Stimulated activated CD4-positive, alpha-beta T cell treated with anti-CD3 and anti-CD28 coated beads, Interleukin-15, amount 100 ng/mL, for 1 hour (primary cell): Measurements from ENCODE around the gene SPNS1.
A peak's percentile ranks its signal among the peaks of the same experiment; 100 is the strongest.
"Not testable (repeated sequence)": the region's sequence is repeated elsewhere in the genome, so short reads cannot be mapped to it uniquely, and the experiment has no call there.

Experiments used
- DNase-seq, 2 donors: peaks; one replicate each; pipeline ENCODE4 v3.0.0-alpha.2; 2020; ENCODE audit warnings: low read depth in 1 of 2, low spot score in 1 of 2

Gene SPNS1

GRCh38 chr16:28951410-28951943 lies 23.1 kb upstream of the SPNS1 start:
- no peak for DNase-seq

GRCh38 chr16:28958216-28958615 lies 16.4 kb upstream of the SPNS1 start:
- no peak for DNase-seq

- no peak for DNase-seq
Observed at GRCh38 chr16:28958836-28959235, 15.7 kb upstream of the SPNS1 start.

- DNase-seq = no peak
Observed at GRCh38 chr16:28964072-28964471, 10.5 kb upstream of the SPNS1 start.

GRCh38 chr16:28964496-28964895 lies 10.1 kb upstream of the SPNS1 start:
- DNase-seq = no peak

GRCh38 chr16:28967156-28967555 lies 7.4 kb upstream of the SPNS1 start:
- DNase-seq = no peak

GRCh38 chr16:28969696-28970095 lies 4.9 kb upstream of the SPNS1 start:
- DNase-seq = not testable (repeated sequence)

GRCh38 chr16:28974007-28974436 lies 556 bp upstream of the SPNS1 start:
- no peak for DNase-seq

GRCh38 chr16:28975158-28975599 lies 601 bp downstream of the SPNS1 start:
- DNase-seq = no peak

GRCh38 chr16:28977703-28978662 lies 3.4 kb downstream of the SPNS1 start:
- no peak for DNase-seq

- not testable (repeated sequence) for DNase-seq
Observed at GRCh38 chr16:28980330-28980729, 5.8 kb downstream of the SPNS1 start.

- DNase-seq = no peak
Observed at GRCh38 chr16:28980929-28981328, 6.4 kb downstream of the SPNS1 start.

- no peak for DNase-seq
Observed at GRCh38 chr16:28981517-28981916, 6.9 kb downstream of the SPNS1 start.

- no peak for DNase-seq
Observed at GRCh38 chr16:28982418-28982817, 7.8 kb downstream of the SPNS1 start.

- no peak for DNase-seq
Observed at GRCh38 chr16:28982949-28983348, 8.4 kb downstream of the SPNS1 start.

- DNase-seq = no peak
Observed at GRCh38 chr16:28983644-28984043, 9.1 kb downstream of the SPNS1 start.

GRCh38 chr16:28984091-28984490 lies 9.5 kb downstream of the SPNS1 start:
- no peak for DNase-seq

GRCh38 chr16:28984619-28985135 lies 10.1 kb downstream of the SPNS1 start, which contains the start of gene LAT:
Gene LAT, plus strand, starts transcription at chr16:28985052. Its CDS starts 366 bp downstream, at chr16:28985418.
- peak; percentile 64 to 70 for DNase-seq

GRCh38 chr16:28985211-28986041 lies 10.8 kb downstream of the SPNS1 start:
- DNase-seq = no peak

GRCh38 chr16:28986046-28986445 lies 11.5 kb downstream of the SPNS1 start:
- no peak for DNase-seq

GRCh38 chr16:28986492-28986891 lies 11.9 kb downstream of the SPNS1 start:
- DNase-seq = no peak
